Gastroesophageal sphincter (tissue), 4 donors: Measurements from ENCODE around the gene COL2A1. TPM values are rescaled to one million over a fixed set of nuclear protein-coding genes. Genes with fewer than 3 reads are reported as not detected.

Experiments used
- ATAC-seq: fragments of 150-250 bp; one replicate; pipeline ENCODE4 v1.9.1; 2016; ENCODE audit warnings: mild to moderate bottlenecking, moderate library complexity
- H3K27ac ChIP-seq, 4 donors: fragments of 200-600 bp; sonication (generic) in 3 of 4; 1 replicate in 3 of 4; 2 replicates in 1 of 4; pipeline ENCODE4 v1.5.1; 2016 to 2019
- H3K27me3 ChIP-seq: fragments of 200-600 bp; sonication (generic); one replicate; pipeline ENCODE4 v1.5.1; 2019
- H3K36me3 ChIP-seq, 2 donors: fragments of 200-600 bp; sonication (generic); one replicate each; pipeline ENCODE4 v1.5.1; 2019; ENCODE audit warnings: control low read depth in 1 of 2
- H3K4me1 ChIP-seq, 3 donors: fragments of 200-600 bp; sonication (generic); 1 replicate in 2 of 3; 2 replicates in 1 of 3; pipeline ENCODE4 v1.5.1; 2016 to 2019; ENCODE audit warnings: control low read depth in 2 of 3
- H3K4me3 ChIP-seq, 2 donors: fragments of 200-600 bp; sonication (generic); one replicate each; pipeline ENCODE4 v1.5.1; 2019; ENCODE audit warnings: mild to moderate bottlenecking in 1 of 2, moderate library complexity in 1 of 2
- H3K9me3 ChIP-seq, 3 donors: fragments of 200-600 bp; sonication (generic); one replicate each; pipeline ENCODE4 v1.5.1; 2017 to 2019; ENCODE audit warnings: control low read depth in 2 of 3
- CTCF ChIP-seq, 4 experiments: fragments of 200-600 bp in 2 of 4; fragments of 450-650 bp in 2 of 4; sonication (generic) in 1 of 4; IDR thresholded peaks; one replicate each; pipeline ENCODE4 v1.5.1; 2017 to 2019; ENCODE audit warnings: antibody characterized with exemption in 4 of 4, mild to moderate bottlenecking in 2 of 4, moderate library complexity in 2 of 4
- EP300 ChIP-seq: sonication (generic); formaldehyde crosslinking; IDR thresholded peaks from one replicate; pipeline ENCODE4 v1.6.1; 2017; ENCODE audit warnings: antibody characterized with exemption, mild to moderate bottlenecking
- POLR2A ChIP-seq, 2 donors: fragments of 450-650 bp; IDR thresholded peaks; one replicate each; pipeline ENCODE4 v1.6.1; 2017; ENCODE audit warnings: antibody characterized with exemption in 2 of 2, mild to moderate bottlenecking in 2 of 2, moderate library complexity in 1 of 2
- POLR2AphosphoS5 ChIP-seq: sonication (generic); formaldehyde crosslinking; IDR thresholded peaks from one replicate; pipeline ENCODE4 v1.6.1; 2017; ENCODE audit warnings: antibody characterized with exemption
- WGBS, 2 donors: methylation state at CpG; one replicate each; pipeline ENCODE4 v1.1.5; 2018; ENCODE audit warnings: low coverage in 1 of 2; 5-methylcytosine and 5-hydroxymethylcytosine counted together
- total RNA-seq, 4 donors: library from RNA; depleted of rRNA; stranded (reverse); fragments of >200 nt; gene quantifications; one replicate each; pipeline ENCODE4 v1.1.0, GENCODE V29; 2016

The COL2A1 gene
- total RNA-seq, 4 donors from 2014 or later, result not detected

- no peak for TF ChIP-seq EP300
- no peak for TF ChIP-seq POLR2AphosphoS5
- no peak for TF ChIP-seq CTCF (IDR thresholded peaks at IDR 0.05)
- no peak overlapping the region for H3K27ac ChIP-seq
These were observed 18.6 kb upstream of the COL2A1 start for GRCh38 chr12:48022676-48023385.

GRCh38 chr12:48022180-48022521, 17.9 kb upstream of the COL2A1 start:
- Histone ChIP-seq H3K9me3 (no peaks in the 10 kb centered on the region), H3K27ac (no peak overlapping the region), H3K4me1 (no peaks in the 10 kb centered on the region), H3K4me3 (no peak overlapping the region), H3K27me3 (peaks cover 34% of the 10 kb centered on the region), H3K36me3 (no peaks in the 10 kb centered on the region)
- WGBS, 2 donors, result 55 to 59% methylated on average over 3 of the region's 3 CpGs
- no peak for ATAC-seq
- TF ChIP-seq CTCF (IDR thresholded peaks at IDR 0.05), result no peak
- TF ChIP-seq POLR2A (IDR thresholded peaks at IDR 0.05), result no peak
- no peak for TF ChIP-seq EP300
- TF ChIP-seq POLR2AphosphoS5, result no peak

More at GRCh38 chr12:48022676-48023385, 18.6 kb upstream of the COL2A1 start:
- Histone ChIP-seq H3K4me3 (no peak overlapping the region), H3K36me3 (no peaks in the 10 kb centered on the region), H3K27me3 (peaks cover 29% of the 10 kb centered on the region), H3K4me1 (no peaks in the 10 kb centered on the region), H3K9me3 (no peaks in the 10 kb centered on the region)
- ATAC-seq, result no peak
- 55 to 82% methylated on average over 2 to 4 of the region's 7 CpGs for WGBS, 2 donors

- Histone ChIP-seq H3K27me3 (peaks cover 37% of the 10 kb centered on the region), H3K4me1 (no peaks in the 10 kb centered on the region), H3K36me3 (no peaks in the 10 kb centered on the region), H3K9me3 (no peaks in the 10 kb centered on the region), H3K4me3 (no peak overlapping the region), H3K27ac (no peak overlapping the region)
- TF ChIP-seq POLR2AphosphoS5 (no peak), POLR2A (IDR thresholded peaks at IDR 0.05) (no peak), CTCF (IDR thresholded peaks at IDR 0.05) (no peak), EP300 (no peak)
- no peak for ATAC-seq
- 14 to 38% methylated on average over 2 of the region's 5 CpGs for WGBS, 2 donors
These were observed 17.4 kb upstream of the COL2A1 start for GRCh38 chr12:48021485-48022179.

GRCh38 chr12:48019639-48020265, 15.5 kb upstream of the COL2A1 start:
- Histone ChIP-seq H3K4me1 (no peaks in the 10 kb centered on the region), H3K27me3 (peaks cover 34% of the 10 kb centered on the region), H3K27ac (no peak overlapping the region), H3K36me3 (no peaks in the 10 kb centered on the region), H3K9me3 (no peaks in the 10 kb centered on the region), H3K4me3 (no peak overlapping the region)
- WGBS, 2 donors, result 54 to 65% methylated on average over 3 of the region's 3 CpGs
- TF ChIP-seq POLR2AphosphoS5 (no peak), EP300 (no peak), POLR2A (IDR thresholded peaks at IDR 0.05) (no peak), CTCF (IDR thresholded peaks at IDR 0.05) (no peak)
- no peak for ATAC-seq
